ENCODE data around the gene MUC2. TPM values are rescaled to one million over a fixed set of nuclear protein-coding genes. Genes with fewer than 3 reads are reported as not detected.

The MUC2 gene
- total RNA-seq (2021; fragmentation: NEBNext Ultra II Directional; extraction: Animal tissue kit (Norgen Biotek cat#: 25700)) = under 1 TPM in 1 of 6 experiments, not detected in 5; 0.24 TPM
- long read RNA-seq = 0 reads

DNA sequence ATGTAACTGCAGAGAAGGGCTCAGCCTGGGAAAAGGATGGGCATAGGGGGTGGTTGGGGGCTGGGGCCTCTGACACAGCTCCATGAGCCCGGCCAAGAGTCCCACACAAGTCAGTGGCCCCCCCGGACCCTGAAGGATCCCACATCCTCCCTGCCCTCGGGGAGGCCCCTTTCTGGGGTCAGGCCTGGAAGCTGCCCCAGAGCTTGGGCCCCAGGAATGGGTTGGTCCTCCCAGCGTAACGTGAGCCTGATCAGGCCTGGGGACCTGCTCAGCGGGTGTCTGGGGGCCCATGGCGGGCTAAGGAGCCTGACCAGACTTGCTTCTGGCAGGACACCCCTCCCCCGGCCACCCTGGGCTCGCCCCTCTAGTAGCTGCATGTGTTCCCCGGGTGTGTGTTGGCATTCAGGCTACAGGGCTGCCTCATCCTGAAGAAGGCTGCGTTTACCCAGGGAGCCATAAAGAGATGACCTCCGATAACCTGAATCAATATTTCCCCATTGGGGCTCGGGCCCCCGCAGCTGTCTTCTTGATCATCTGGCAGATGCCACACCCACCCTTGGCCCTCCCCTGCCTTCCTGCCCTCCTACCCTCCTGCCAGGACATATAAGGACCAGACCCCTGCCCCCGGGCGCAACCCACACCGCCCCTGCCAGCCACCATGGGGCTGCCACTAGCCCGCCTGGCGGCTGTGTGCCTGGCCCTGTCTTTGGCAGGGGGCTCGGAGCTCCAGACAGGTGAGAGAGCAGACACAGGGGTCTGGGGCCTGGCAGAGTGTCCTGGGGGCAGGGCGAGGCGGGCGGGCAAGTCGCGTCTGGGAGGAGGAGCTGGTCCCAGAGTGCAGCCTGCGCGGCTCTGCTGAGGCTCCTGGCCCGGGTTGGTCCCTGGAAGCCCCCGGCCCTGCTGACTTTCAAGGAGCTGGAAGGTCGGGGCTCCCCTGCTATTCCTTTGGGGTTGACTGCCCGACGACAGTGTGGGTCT, at the start of gene MUC2:
MUC2 (plus strand) TSS at position 631 of the 978 bp plus-strand sequence.
- H3K4me3 Mint-ChIP-seq = no peak within 1 kb of the TSS
- no peaks in the 10 kb centered on the region; the same call in 1 of the 2 replicates for H3K27me3 Mint-ChIP-seq (ENCODE audit: insufficient read depth)
- TF ChIP-seq, protein P1, sequence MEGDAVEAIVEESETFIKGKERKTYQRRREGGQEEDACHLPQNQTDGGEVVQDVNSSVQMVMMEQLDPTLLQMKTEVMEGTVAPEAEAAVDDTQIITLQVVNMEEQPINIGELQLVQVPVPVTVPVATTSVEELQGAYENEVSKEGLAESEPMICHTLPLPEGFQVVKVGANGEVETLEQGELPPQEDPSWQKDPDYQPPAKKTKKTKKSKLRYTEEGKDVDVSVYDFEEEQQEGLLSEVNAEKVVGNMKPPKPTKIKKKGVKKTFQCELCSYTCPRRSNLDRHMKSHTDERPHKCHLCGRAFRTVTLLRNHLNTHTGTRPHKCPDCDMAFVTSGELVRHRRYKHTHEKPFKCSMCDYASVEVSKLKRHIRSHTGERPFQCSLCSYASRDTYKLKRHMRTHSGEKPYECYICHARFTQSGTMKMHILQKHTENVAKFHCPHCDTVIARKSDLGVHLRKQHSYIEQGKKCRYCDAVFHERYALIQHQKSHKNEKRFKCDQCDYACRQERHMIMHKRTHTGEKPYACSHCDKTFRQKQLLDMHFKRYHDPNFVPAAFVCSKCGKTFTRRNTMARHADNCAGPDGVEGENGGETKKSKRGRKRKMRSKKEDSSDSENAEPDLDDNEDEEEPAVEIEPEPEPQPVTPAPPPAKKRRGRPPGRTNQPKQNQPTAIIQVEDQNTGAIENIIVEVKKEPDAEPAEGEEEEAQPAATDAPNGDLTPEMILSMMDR (IDR thresholded peaks at IDR 0.05) = no peak
- H3K36me3 Mint-ChIP-seq (ENCODE audit: low read depth) = no peaks in the 10 kb centered on the region
- H3K4me1 Mint-ChIP-seq (ENCODE audit: low read depth) = no peaks in the 10 kb centered on the region
- DNase-seq = no peak
- H3K9me3 Mint-ChIP-seq = no peaks in the 10 kb centered on the region
- no peak within 1 kb of the TSS for H3K27ac Mint-ChIP-seq

DNA sequence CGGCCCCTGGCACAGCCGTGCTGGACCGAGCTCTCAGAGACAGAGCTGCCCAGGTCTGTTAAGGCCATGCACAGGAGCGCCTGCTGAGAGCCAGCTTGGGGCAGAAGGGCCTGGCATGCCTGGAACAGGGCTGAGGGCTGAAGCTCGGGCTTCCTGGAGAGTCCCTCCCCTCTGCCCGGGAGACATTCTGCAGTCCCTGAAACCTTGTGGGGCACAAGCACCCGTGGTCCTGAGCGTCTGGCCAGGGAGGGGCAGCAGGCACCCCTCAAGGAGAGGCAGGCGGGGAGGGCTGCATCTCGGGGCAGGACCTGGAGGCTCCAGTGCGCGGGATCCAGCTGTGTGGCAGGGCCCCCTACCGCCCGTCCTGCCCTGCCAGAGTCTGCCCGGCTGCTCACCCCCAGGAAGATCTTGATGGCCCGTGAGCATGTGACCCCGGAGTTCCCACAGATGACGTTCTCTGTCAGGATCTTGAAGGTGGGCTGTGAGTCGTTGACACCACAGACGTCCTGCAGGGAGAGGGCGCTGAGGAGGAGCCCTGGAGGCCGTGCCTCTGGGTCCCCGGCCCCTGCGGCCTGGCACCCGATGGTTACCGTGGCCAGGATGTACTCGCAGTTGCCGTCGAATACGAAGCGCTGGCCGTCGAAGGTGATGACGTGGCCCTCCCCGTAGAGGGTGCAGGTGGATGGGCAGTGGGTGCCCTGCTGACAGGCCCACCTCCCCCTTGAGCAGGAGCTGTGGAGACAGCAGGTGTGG, 49.1 kb upstream of the MUC2 start:
- peaks cover 1% of the 10 kb centered on the region for H3K27me3 Mint-ChIP-seq (ENCODE audit: insufficient read depth)
- no peaks in the 10 kb centered on the region for H3K4me1 Mint-ChIP-seq (ENCODE audit: low read depth)
- H3K4me3 Mint-ChIP-seq = no peak overlapping the region
- H3K9me3 Mint-ChIP-seq = no peaks in the 10 kb centered on the region; the same call in 1 of the 2 replicates
- H3K27ac Mint-ChIP-seq = no peak overlapping the region
- peaks cover 7% of the 10 kb centered on the region; the same call in 1 of the 2 replicates for H3K36me3 Mint-ChIP-seq (ENCODE audit: low read depth)
- TF ChIP-seq, protein P1 (IDR thresholded peaks at IDR 0.05) = no peak
- no peak for DNase-seq

DNA sequence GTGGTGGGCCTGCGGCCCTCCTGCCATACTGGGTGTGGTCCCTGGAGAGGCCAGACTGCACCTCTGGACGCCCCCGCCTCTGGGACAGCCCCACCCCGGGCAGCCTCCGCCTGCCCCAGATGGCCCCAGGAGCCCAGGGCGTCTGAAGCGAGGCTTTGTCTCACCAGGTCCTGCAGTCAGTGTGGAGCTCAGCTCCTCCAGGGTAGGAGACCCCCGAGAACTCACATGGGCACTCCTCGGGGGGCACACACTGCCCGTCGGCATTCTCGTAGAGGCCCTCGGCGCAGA, 48.6 kb upstream of the MUC2 start:
- Mint-ChIP-seq H3K27me3 (ENCODE audit: insufficient read depth) (peaks cover 3% of the 10 kb centered on the region), H3K9me3 (no peaks in the 10 kb centered on the region; the same call in 1 of the 2 replicates), H3K4me1 (ENCODE audit: low read depth) (no peaks in the 10 kb centered on the region), H3K27ac (no peak overlapping the region), H3K36me3 (ENCODE audit: low read depth) (peaks cover 7% of the 10 kb centered on the region; the same call in 1 of the 2 replicates), H3K4me3 (no peak overlapping the region)
- DNase-seq = no peak
- TF ChIP-seq, protein P1 (IDR thresholded peaks at IDR 0.05) = no peak

DNA sequence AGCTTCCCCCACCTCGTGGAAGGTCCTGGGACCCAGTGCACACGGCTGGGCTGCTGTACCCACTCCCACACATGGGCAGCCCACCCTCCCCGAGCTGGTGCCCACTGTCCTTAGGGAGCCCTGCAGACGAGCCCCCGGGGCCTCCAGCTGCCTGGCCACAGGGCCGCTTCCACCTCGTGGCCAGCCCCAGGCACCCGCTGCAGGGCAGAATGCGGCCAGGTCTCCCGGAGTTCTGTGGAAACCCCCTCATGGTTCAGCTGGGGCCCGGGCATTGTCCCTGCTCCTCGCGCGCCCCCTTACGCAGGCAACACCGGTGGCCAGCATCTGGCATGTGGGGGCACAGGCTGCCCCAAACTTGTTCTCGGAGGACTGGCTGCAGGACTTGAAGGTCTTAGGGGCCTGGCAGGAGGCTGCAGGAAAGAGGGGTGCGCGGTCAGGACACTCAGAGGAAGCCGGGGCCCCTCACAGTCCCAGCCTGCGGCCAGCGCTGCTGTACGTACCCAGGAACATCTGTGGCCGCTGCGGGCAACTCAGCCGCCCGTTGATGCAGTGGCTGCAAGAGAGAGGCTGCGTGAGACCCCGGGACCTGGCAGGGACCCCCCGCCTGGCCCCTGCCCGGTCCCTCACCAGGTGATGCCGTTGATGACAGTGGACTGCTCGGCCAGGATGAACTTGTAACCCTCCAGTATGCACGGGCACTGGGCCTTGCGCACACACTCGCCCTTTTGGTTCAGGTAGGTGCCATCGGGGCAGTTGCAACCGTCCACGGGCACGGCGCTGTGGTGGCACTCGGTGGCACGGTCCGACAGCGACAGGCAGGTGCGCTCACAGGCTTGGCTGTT, 47.8 kb upstream of the MUC2 start:
- Mint-ChIP-seq H3K4me1 (ENCODE audit: low read depth) (no peaks in the 10 kb centered on the region), H3K9me3 (peaks cover 3% of the 10 kb centered on the region; the same call in 1 of the 2 replicates), H3K4me3 (no peak overlapping the region), H3K27me3 (ENCODE audit: insufficient read depth) (peaks cover 3% of the 10 kb centered on the region), H3K27ac (no peak overlapping the region), H3K36me3 (ENCODE audit: low read depth) (peaks cover 9% of the 10 kb centered on the region; the same call in 1 of the 2 replicates)
- DNase-seq = no peak
- TF ChIP-seq, protein P1 (IDR thresholded peaks at IDR 0.05) = no peak

Data from HFFc6 (cell line).